ENCODE measurements around the gene ZNF330.
"Not testable (repeated sequence)": the region's sequence is repeated elsewhere in the genome, so short reads cannot be mapped to it uniquely, and the experiment has no call there.

ZNF330 gene

GRCh38 chr4:141220691-141221659 lies at the start of gene ZNF330:
Gene ZNF330, plus strand, starts transcription at chr4:141220895. Its CDS starts 1,477 bp downstream, at chr4:141222372.
- peak; percentile 84 for DNase-seq (ENCODE audit: low read depth)

GRCh38 chr4:141174457-141174856 lies 46.2 kb upstream of the ZNF330 start:
- no peak for DNase-seq (ENCODE audit: low read depth)

GRCh38 chr4:141177171-141177570 lies 43.5 kb upstream of the ZNF330 start:
- DNase-seq (ENCODE audit: low read depth): no peak

- no peak for DNase-seq (ENCODE audit: low read depth)
Measured at GRCh38 chr4:141179474-141180373, 41.0 kb upstream of the ZNF330 start.

- DNase-seq (ENCODE audit: low read depth): no peak
Measured at GRCh38 chr4:141180991-141181761, 39.5 kb upstream of the ZNF330 start.

- DNase-seq (ENCODE audit: low read depth): not testable (repeated sequence)
Measured at GRCh38 chr4:141183491-141183890, 37.2 kb upstream of the ZNF330 start.

GRCh38 chr4:141192564-141192963 lies 28.1 kb upstream of the ZNF330 start:
- DNase-seq (ENCODE audit: low read depth): no peak

GRCh38 chr4:141193516-141194034 lies 27.1 kb upstream of the ZNF330 start:
- DNase-seq (ENCODE audit: low read depth): no peak

GRCh38 chr4:141195095-141195707 lies 25.5 kb upstream of the ZNF330 start:
- no peak for DNase-seq (ENCODE audit: low read depth)

GRCh38 chr4:141196227-141196933 lies 24.3 kb upstream of the ZNF330 start:
- no peak for DNase-seq (ENCODE audit: low read depth)

- no peak for DNase-seq (ENCODE audit: low read depth)
Measured at GRCh38 chr4:141207961-141208360, 12.7 kb upstream of the ZNF330 start.

GRCh38 chr4:141210168-141210567 lies 10.5 kb upstream of the ZNF330 start:
- no peak for DNase-seq (ENCODE audit: low read depth)

- no peak for DNase-seq (ENCODE audit: low read depth)
Measured at GRCh38 chr4:141213550-141213991, 7.1 kb upstream of the ZNF330 start.

GRCh38 chr4:141215030-141215429 lies 5.7 kb upstream of the ZNF330 start:
- DNase-seq (ENCODE audit: low read depth): no peak

GRCh38 chr4:141216002-141216761 lies 4.5 kb upstream of the ZNF330 start:
- no peak for DNase-seq (ENCODE audit: low read depth)

GRCh38 chr4:141220271-141220670 lies 424 bp upstream of the ZNF330 start:
- no peak for DNase-seq (ENCODE audit: low read depth)

- DNase-seq (ENCODE audit: low read depth): no peak
Measured at GRCh38 chr4:141223418-141223817, 2.7 kb downstream of the ZNF330 start.

GRCh38 chr4:141227280-141227679 lies 6.6 kb downstream of the ZNF330 start:
- DNase-seq (ENCODE audit: low read depth): not testable (repeated sequence)

GRCh38 chr4:141229408-141230101 lies 8.9 kb downstream of the ZNF330 start:
- DNase-seq (ENCODE audit: low read depth): no peak
